ENCODE data around the gene ARHGDIB. TPM values are rescaled to one million over a fixed set of nuclear protein-coding genes. Genes with fewer than 3 reads are reported as not detected.

The ARHGDIB gene
- total and polyA plus RNA-seq, 2 experiments from 2014 or later, result 0.89 TPM; not detected in 1

DNA sequence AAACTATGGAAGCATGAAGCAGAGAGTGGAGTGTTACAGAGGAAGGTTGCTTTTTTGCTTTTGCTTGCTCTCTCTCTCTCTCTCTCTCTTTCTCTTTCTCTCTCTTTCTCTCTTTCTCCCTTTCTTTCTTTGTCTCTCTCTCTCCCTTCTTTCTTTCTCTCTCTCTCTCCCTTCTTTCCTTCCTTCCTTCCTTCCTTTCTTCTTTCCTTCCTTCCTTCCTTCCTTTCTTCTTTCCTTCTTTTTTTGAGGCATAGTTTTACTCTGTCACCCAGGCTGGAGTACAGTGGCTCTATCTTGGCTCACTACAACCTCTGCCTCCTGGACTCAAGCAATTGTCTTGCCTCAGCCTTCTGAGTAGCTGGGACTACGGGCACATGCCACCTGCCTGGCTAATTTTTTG, 7.6 kb downstream of the ARHGDIB start:
- no peak overlapping the region for H3K27ac Mint-ChIP-seq
- H3K9me3 Mint-ChIP-seq, result no peaks in the 10 kb centered on the region
- Histone ChIP-seq H3K27me3 (ENCODE audit: insufficient read depth) (no peaks in the 10 kb centered on the region), H3K9me2 (ENCODE audit: insufficient read depth) (no peaks in the 10 kb centered on the region), H3K4me1 (ENCODE audit: insufficient read depth) (no peaks in the 10 kb centered on the region), H4K20me1 (replicated peaks; ENCODE audit: insufficient read depth) (no peaks in the 10 kb centered on the region), H3K4me2 (no peak overlapping the region), H3F3A (replicated peaks; ENCODE audit: low read depth) (no peaks in the 10 kb centered on the region), H2AFZ (no peak overlapping the region), H3K79me2 (replicated peaks; ENCODE audit: insufficient read depth) (no peaks in the 10 kb centered on the region), H3K36me3 (ENCODE audit: insufficient read depth) (no peaks in the 10 kb centered on the region), H3K4me3 (no peak overlapping the region), H3K27ac (ENCODE audit: low read depth) (no peak overlapping the region)
- no peak for DNase-seq (ENCODE audit: low spot score)
- H3K4me1 Mint-ChIP-seq, result peaks cover 12% of the 10 kb centered on the region; the same call in 2 of the 3 replicates
- no peak overlapping the region for H3K4me3 Mint-ChIP-seq
- ATAC-seq, result no peak
- no peaks in the 10 kb centered on the region for H3K36me3 Mint-ChIP-seq (ENCODE audit: low read depth)
- no peak for TF ChIP-seq POLR2AphosphoS5 (IDR thresholded peaks at IDR 0.05; ENCODE audit: low read depth)
- no peak for TF ChIP-seq ZNF114 (CRISPR knock-in tag; IDR thresholded peaks at IDR 0.05)
- no peak for TF ChIP-seq EZH2 (IDR thresholded peaks at IDR 0.05; ENCODE audit: low read depth, unreplicated experiment)
- TF ChIP-seq JUNB (IDR thresholded peaks at IDR 0.05; ENCODE audit: unreplicated experiment), result no peak
- TF ChIP-seq, protein P1, sequence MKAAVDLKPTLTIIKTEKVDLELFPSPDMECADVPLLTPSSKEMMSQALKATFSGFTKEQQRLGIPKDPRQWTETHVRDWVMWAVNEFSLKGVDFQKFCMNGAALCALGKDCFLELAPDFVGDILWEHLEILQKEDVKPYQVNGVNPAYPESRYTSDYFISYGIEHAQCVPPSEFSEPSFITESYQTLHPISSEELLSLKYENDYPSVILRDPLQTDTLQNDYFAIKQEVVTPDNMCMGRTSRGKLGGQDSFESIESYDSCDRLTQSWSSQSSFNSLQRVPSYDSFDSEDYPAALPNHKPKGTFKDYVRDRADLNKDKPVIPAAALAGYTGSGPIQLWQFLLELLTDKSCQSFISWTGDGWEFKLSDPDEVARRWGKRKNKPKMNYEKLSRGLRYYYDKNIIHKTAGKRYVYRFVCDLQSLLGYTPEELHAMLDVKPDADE (IDR thresholded peaks at IDR 0.05), result no peak
- no peak for TF ChIP-seq STAT1 (IDR thresholded peaks at IDR 0.05; ENCODE audit: unreplicated experiment)
- TF ChIP-seq, protein P2, sequence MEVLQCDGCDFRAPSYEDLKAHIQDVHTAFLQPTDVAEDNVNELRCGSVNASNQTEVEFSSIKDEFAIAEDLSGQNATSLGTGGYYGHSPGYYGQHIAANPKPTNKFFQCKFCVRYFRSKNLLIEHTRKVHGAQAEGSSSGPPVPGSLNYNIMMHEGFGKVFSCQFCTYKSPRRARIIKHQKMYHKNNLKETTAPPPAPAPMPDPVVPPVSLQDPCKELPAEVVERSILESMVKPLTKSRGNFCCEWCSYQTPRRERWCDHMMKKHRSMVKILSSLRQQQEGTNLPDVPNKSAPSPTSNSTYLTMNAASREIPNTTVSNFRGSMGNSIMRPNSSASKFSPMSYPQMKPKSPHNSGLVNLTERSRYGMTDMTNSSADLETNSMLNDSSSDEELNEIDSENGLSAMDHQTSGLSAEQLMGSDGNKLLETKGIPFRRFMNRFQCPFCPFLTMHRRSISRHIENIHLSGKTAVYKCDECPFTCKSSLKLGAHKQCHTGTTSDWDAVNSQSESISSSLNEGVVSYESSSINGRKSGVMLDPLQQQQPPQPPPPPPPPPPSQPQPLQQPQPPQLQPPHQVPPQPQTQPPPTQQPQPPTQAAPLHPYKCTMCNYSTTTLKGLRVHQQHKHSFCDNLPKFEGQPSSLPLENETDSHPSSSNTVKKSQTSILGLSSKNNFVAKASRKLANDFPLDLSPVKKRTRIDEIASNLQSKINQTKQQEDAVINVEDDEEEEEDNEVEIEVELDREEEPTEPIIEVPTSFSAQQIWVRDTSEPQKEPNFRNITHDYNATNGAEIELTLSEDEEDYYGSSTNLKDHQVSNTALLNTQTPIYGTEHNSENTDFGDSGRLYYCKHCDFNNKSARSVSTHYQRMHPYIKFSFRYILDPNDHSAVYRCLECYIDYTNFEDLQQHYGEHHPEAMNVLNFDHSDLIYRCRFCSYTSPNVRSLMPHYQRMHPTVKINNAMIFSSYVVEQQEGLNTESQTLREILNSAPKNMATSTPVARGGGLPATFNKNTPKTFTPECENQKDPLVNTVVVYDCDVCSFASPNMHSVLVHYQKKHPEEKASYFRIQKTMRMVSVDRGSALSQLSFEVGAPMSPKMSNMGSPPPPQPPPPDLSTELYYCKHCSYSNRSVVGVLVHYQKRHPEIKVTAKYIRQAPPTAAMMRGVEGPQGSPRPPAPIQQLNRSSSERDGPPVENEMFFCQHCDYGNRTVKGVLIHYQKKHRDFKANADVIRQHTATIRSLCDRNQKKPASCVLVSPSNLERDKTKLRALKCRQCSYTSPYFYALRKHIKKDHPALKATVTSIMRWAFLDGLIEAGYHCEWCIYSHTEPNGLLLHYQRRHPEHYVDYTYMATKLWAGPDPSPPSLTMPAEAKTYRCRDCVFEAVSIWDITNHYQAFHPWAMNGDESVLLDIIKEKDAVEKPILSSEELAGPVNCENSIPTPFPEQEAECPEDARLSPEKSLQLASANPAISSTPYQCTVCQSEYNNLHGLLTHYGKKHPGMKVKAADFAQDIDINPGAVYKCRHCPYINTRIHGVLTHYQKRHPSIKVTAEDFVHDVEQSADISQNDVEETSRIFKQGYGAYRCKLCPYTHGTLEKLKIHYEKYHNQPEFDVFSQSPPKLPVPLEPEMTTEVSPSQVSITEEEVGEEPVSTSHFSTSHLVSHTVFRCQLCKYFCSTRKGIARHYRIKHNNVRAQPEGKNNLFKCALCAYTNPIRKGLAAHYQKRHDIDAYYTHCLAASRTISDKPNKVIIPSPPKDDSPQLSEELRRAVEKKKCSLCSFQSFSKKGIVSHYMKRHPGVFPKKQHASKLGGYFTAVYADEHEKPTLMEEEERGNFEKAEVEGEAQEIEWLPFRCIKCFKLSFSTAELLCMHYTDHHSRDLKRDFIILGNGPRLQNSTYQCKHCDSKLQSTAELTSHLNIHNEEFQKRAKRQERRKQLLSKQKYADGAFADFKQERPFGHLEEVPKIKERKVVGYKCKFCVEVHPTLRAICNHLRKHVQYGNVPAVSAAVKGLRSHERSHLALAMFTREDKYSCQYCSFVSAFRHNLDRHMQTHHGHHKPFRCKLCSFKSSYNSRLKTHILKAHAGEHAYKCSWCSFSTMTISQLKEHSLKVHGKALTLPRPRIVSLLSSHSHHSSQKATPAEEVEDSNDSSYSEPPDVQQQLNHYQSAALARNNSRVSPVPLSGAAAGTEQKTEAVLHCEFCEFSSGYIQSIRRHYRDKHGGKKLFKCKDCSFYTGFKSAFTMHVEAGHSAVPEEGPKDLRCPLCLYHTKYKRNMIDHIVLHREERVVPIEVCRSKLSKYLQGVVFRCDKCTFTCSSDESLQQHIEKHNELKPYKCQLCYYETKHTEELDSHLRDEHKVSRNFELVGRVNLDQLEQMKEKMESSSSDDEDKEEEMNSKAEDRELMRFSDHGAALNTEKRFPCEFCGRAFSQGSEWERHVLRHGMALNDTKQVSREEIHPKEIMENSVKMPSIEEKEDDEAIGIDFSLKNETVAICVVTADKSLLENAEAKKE (CRISPR knock-in tag; IDR thresholded peaks at IDR 0.05), result no peak
- TF ChIP-seq ZNF331 (CRISPR knock-in tag; IDR thresholded peaks at IDR 0.05; ENCODE audit: low read depth), result no peak
- TF ChIP-seq, protein P3, sequence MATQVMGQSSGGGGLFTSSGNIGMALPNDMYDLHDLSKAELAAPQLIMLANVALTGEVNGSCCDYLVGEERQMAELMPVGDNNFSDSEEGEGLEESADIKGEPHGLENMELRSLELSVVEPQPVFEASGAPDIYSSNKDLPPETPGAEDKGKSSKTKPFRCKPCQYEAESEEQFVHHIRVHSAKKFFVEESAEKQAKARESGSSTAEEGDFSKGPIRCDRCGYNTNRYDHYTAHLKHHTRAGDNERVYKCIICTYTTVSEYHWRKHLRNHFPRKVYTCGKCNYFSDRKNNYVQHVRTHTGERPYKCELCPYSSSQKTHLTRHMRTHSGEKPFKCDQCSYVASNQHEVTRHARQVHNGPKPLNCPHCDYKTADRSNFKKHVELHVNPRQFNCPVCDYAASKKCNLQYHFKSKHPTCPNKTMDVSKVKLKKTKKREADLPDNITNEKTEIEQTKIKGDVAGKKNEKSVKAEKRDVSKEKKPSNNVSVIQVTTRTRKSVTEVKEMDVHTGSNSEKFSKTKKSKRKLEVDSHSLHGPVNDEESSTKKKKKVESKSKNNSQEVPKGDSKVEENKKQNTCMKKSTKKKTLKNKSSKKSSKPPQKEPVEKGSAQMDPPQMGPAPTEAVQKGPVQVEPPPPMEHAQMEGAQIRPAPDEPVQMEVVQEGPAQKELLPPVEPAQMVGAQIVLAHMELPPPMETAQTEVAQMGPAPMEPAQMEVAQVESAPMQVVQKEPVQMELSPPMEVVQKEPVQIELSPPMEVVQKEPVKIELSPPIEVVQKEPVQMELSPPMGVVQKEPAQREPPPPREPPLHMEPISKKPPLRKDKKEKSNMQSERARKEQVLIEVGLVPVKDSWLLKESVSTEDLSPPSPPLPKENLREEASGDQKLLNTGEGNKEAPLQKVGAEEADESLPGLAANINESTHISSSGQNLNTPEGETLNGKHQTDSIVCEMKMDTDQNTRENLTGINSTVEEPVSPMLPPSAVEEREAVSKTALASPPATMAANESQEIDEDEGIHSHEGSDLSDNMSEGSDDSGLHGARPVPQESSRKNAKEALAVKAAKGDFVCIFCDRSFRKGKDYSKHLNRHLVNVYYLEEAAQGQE (IDR thresholded peaks at IDR 0.05; ENCODE audit: unreplicated experiment), result no peak
- no peak for TF ChIP-seq NANOG (IDR thresholded peaks at IDR 0.05; ENCODE audit: borderline replicate concordance)
- TF ChIP-seq, protein P4, sequence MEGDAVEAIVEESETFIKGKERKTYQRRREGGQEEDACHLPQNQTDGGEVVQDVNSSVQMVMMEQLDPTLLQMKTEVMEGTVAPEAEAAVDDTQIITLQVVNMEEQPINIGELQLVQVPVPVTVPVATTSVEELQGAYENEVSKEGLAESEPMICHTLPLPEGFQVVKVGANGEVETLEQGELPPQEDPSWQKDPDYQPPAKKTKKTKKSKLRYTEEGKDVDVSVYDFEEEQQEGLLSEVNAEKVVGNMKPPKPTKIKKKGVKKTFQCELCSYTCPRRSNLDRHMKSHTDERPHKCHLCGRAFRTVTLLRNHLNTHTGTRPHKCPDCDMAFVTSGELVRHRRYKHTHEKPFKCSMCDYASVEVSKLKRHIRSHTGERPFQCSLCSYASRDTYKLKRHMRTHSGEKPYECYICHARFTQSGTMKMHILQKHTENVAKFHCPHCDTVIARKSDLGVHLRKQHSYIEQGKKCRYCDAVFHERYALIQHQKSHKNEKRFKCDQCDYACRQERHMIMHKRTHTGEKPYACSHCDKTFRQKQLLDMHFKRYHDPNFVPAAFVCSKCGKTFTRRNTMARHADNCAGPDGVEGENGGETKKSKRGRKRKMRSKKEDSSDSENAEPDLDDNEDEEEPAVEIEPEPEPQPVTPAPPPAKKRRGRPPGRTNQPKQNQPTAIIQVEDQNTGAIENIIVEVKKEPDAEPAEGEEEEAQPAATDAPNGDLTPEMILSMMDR (conservative IDR thresholded peaks at IDR 0.05; ENCODE audit: low read depth in 2 of 2), result no peak
- no peak for TF ChIP-seq EZH2phosphoT487 (IDR thresholded peaks at IDR 0.05; ENCODE audit: unreplicated experiment)
- no peak for TF ChIP-seq CREB1 (CRISPR knock-in tag; IDR thresholded peaks at IDR 0.05; ENCODE audit: low read depth)
- H3K27me3 Mint-ChIP-seq (ENCODE audit: insufficient read depth, low read depth, poor library complexity), result no peaks in the 10 kb centered on the region
